ENCODE results near the gene HSD17B12. TPM values are rescaled to one million over a fixed set of nuclear protein-coding genes. Genes with fewer than 3 reads are reported as not detected.

HSD17B12 gene
- polyA plus RNA-seq, 2 donors = 33.2 to 46.7 TPM

GRCh38 chr11:43830928-43831440, 150.4 kb downstream of the HSD17B12 start:
- peak overlapping the region; percentile 34 to 50 for H3K27ac ChIP-seq (ENCODE audit: low read depth in 2 of 2, low read length in 1 of 2)
- no peaks in the 10 kb centered on the region for H3K4me1 ChIP-seq (ENCODE audit: control insufficient read depth in 2 of 2, insufficient read depth in 2 of 2, low read length in 1 of 2)
- H3K36me3 ChIP-seq (ENCODE audit: control insufficient read depth in 2 of 2, insufficient read depth in 2 of 2, low read length in 1 of 2) = no peaks in the 10 kb centered on the region
- no peaks in the 10 kb centered on the region for H3K9me3 ChIP-seq (ENCODE audit: control insufficient read depth in 2 of 2, insufficient read depth in 1 of 2, low read depth in 1 of 2, low read length in 1 of 2)
- WGBS, 2 donors = 31 to 47% methylated on average over 5 of the region's 5 CpGs
- no peak overlapping the region for H3K4me3 ChIP-seq (ENCODE audit: low read depth in 1 of 2, low read length in 2 of 2)
- H3K27me3 ChIP-seq (ENCODE audit: control insufficient read depth in 1 of 2, insufficient read depth in 2 of 2, low read length in 2 of 2) = no peaks in the 10 kb centered on the region

GRCh38 chr11:43832536-43832935, 152.0 kb downstream of the HSD17B12 start:
- 85% methylated on average over 4 of the region's 4 CpGs for WGBS, 2 donors
- Histone ChIP-seq H3K36me3 (ENCODE audit: control insufficient read depth in 2 of 2, insufficient read depth in 2 of 2, low read length in 1 of 2) (no peaks in the 10 kb centered on the region), H3K4me3 (ENCODE audit: low read depth in 1 of 2, low read length in 2 of 2) (no peak overlapping the region), H3K4me1 (ENCODE audit: control insufficient read depth in 2 of 2, insufficient read depth in 2 of 2, low read length in 1 of 2) (no peaks in the 10 kb centered on the region), H3K27me3 (ENCODE audit: control insufficient read depth in 1 of 2, insufficient read depth in 2 of 2, low read length in 2 of 2) (no peaks in the 10 kb centered on the region), H3K27ac (ENCODE audit: low read depth in 2 of 2, low read length in 1 of 2) (no peak overlapping the region), H3K9me3 (ENCODE audit: control insufficient read depth in 2 of 2, insufficient read depth in 1 of 2, low read depth in 1 of 2, low read length in 1 of 2) (no peaks in the 10 kb centered on the region)

- H3K27ac ChIP-seq (ENCODE audit: low read depth in 2 of 2, low read length in 1 of 2) = no peak overlapping the region
- 28 to 52% methylated on average over 1 of the region's 1 CpG for WGBS, 2 donors
These were observed 153.1 kb downstream of the HSD17B12 start for GRCh38 chr11:43833657-43834073.

GRCh38 chr11:43834286-43834685, 153.7 kb downstream of the HSD17B12 start:
- no peaks in the 10 kb centered on the region for H3K27me3 ChIP-seq (ENCODE audit: control insufficient read depth in 1 of 2, insufficient read depth in 2 of 2, low read length in 2 of 2)
- H3K4me3 ChIP-seq (ENCODE audit: low read depth in 1 of 2, low read length in 2 of 2) = no peak overlapping the region
- WGBS, 2 donors = 74 to 81% methylated on average over 2 of the region's 2 CpGs
- H3K36me3 ChIP-seq (ENCODE audit: control insufficient read depth in 2 of 2, insufficient read depth in 2 of 2, low read length in 1 of 2) = no peaks in the 10 kb centered on the region
- H3K27ac ChIP-seq (ENCODE audit: low read depth in 2 of 2, low read length in 1 of 2) = no peak overlapping the region
- H3K4me1 ChIP-seq (ENCODE audit: control insufficient read depth in 2 of 2, insufficient read depth in 2 of 2, low read length in 1 of 2) = no peaks in the 10 kb centered on the region
- no peaks in the 10 kb centered on the region for H3K9me3 ChIP-seq (ENCODE audit: control insufficient read depth in 2 of 2, insufficient read depth in 1 of 2, low read depth in 1 of 2, low read length in 1 of 2)

More at GRCh38 chr11:43833657-43834073, 153.1 kb downstream of the HSD17B12 start:
- H3K4me1 ChIP-seq (ENCODE audit: control insufficient read depth in 2 of 2, insufficient read depth in 2 of 2, low read length in 1 of 2) = no peaks in the 10 kb centered on the region
- no peaks in the 10 kb centered on the region for H3K36me3 ChIP-seq (ENCODE audit: control insufficient read depth in 2 of 2, insufficient read depth in 2 of 2, low read length in 1 of 2)
- no peaks in the 10 kb centered on the region for H3K9me3 ChIP-seq (ENCODE audit: control insufficient read depth in 2 of 2, insufficient read depth in 1 of 2, low read depth in 1 of 2, low read length in 1 of 2)
- H3K27me3 ChIP-seq (ENCODE audit: control insufficient read depth in 1 of 2, insufficient read depth in 2 of 2, low read length in 2 of 2) = no peaks in the 10 kb centered on the region
- H3K4me3 ChIP-seq (ENCODE audit: low read depth in 1 of 2, low read length in 2 of 2) = no peak overlapping the region

DNA sequence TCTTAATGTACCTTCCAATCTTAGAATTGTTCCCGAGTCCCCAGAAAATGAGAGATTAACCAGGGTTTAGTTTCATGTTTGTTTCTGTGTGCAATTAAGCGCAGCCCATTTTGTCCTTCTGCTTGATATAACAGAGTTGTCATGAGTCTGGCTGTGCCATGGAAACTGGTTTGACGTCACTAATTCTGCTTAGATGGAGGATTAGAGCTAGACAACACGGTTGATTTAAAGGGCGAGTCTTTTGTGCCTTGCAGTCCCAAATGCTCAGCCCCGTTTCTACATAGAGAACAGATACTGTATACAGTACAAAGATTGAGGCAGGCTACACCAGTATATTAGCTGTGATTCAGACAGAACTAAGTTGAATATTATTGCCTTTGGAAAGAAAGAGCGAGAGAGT, 154.6 kb downstream of the HSD17B12 start:
- 62 to 75% methylated on average over 7 of the region's 7 CpGs for WGBS, 2 donors
- Histone ChIP-seq H3K27me3 (ENCODE audit: control insufficient read depth in 1 of 2, insufficient read depth in 2 of 2, low read length in 2 of 2) (no peaks in the 10 kb centered on the region), H3K4me1 (ENCODE audit: control insufficient read depth in 2 of 2, insufficient read depth in 2 of 2, low read length in 1 of 2) (no peaks in the 10 kb centered on the region)

DNA sequence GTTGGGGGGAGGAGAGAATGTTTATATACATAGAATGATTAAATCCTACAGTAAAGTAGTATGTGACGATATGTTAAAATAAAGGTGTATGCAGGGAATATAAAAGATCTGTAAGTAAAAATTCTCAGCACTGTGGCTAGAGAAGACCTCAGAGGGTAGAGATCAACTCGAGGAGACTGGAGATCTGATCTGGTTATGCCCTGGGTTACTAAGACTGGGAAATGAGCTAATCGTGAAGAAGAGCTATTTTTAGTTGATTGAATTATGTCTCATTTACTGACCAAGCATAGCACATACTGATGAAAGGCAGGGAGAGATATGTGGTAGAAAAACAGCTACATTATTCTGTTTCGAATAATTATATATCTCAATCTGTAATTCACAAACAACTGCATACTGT, 157.3 kb downstream of the HSD17B12 start:
- no peak overlapping the region for H3K27ac ChIP-seq (ENCODE audit: low read depth in 2 of 2, low read length in 1 of 2)
- H3K9me3 ChIP-seq (ENCODE audit: control insufficient read depth in 2 of 2, insufficient read depth in 1 of 2, low read depth in 1 of 2, low read length in 1 of 2) = no peaks in the 10 kb centered on the region
- no peaks in the 10 kb centered on the region for H3K27me3 ChIP-seq (ENCODE audit: control insufficient read depth in 1 of 2, insufficient read depth in 2 of 2, low read length in 2 of 2)
- no peaks in the 10 kb centered on the region for H3K36me3 ChIP-seq (ENCODE audit: control insufficient read depth in 2 of 2, insufficient read depth in 2 of 2, low read length in 1 of 2)
- H3K4me3 ChIP-seq (ENCODE audit: low read depth in 1 of 2, low read length in 2 of 2) = no peak overlapping the region
- WGBS, 2 donors = 75 to 81% methylated on average over 4 of the region's 4 CpGs
- no peaks in the 10 kb centered on the region for H3K4me1 ChIP-seq (ENCODE audit: control insufficient read depth in 2 of 2, insufficient read depth in 2 of 2, low read length in 1 of 2)

More for the DNA sequence above, 154.6 kb downstream of the HSD17B12 start:
- no peaks in the 10 kb centered on the region for H3K36me3 ChIP-seq (ENCODE audit: control insufficient read depth in 2 of 2, insufficient read depth in 2 of 2, low read length in 1 of 2)
- H3K4me3 ChIP-seq (ENCODE audit: low read depth in 1 of 2, low read length in 2 of 2) = no peak overlapping the region
- H3K9me3 ChIP-seq (ENCODE audit: control insufficient read depth in 2 of 2, insufficient read depth in 1 of 2, low read depth in 1 of 2, low read length in 1 of 2) = no peaks in the 10 kb centered on the region
- H3K27ac ChIP-seq (ENCODE audit: low read depth in 2 of 2, low read length in 1 of 2) = no peak overlapping the region

GRCh38 chr11:43842021-43842420, 161.5 kb downstream of the HSD17B12 start:
- no peaks in the 10 kb centered on the region for H3K9me3 ChIP-seq (ENCODE audit: control insufficient read depth in 2 of 2, insufficient read depth in 1 of 2, low read depth in 1 of 2, low read length in 1 of 2)
- WGBS, 2 donors = 78 to 80% methylated on average over 1 of the region's 1 CpG
- no peaks in the 10 kb centered on the region for H3K27me3 ChIP-seq (ENCODE audit: control insufficient read depth in 1 of 2, insufficient read depth in 2 of 2, low read length in 2 of 2)
- no peaks in the 10 kb centered on the region for H3K36me3 ChIP-seq (ENCODE audit: control insufficient read depth in 2 of 2, insufficient read depth in 2 of 2, low read length in 1 of 2)
- no peak overlapping the region for H3K4me3 ChIP-seq (ENCODE audit: low read depth in 1 of 2, low read length in 2 of 2)
- no peak overlapping the region for H3K27ac ChIP-seq (ENCODE audit: low read depth in 2 of 2, low read length in 1 of 2)
- no peaks in the 10 kb centered on the region for H3K4me1 ChIP-seq (ENCODE audit: control insufficient read depth in 2 of 2, insufficient read depth in 2 of 2, low read length in 1 of 2)

DNA sequence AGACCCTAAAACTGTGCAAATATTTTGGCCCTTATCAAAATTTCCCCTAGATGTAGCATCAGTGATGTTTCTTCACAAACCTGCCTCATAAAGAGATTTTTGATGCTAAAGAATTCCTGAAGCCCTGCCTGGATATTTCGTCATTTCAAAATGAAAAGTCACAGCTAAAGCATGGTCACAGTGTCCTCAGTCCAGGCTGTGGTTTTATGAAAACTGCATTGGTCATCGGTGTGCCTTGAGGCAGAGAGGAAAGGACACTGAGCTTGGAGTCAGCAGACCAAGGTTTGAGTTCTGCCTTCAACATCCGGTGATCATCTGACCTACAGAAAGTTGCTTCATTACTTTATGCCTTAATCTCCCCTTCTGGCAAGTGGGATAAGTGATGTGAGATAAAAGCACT, 165.3 kb downstream of the HSD17B12 start:
- H3K4me1 ChIP-seq (ENCODE audit: control insufficient read depth in 2 of 2, insufficient read depth in 2 of 2, low read length in 1 of 2) = no peaks in the 10 kb centered on the region
- no peaks in the 10 kb centered on the region for H3K9me3 ChIP-seq (ENCODE audit: control insufficient read depth in 2 of 2, insufficient read depth in 1 of 2, low read depth in 1 of 2, low read length in 1 of 2)
- no peak overlapping the region for H3K4me3 ChIP-seq (ENCODE audit: low read depth in 1 of 2, low read length in 2 of 2)
- no peaks in the 10 kb centered on the region for H3K27me3 ChIP-seq (ENCODE audit: control insufficient read depth in 1 of 2, insufficient read depth in 2 of 2, low read length in 2 of 2)
- no peak overlapping the region for H3K27ac ChIP-seq (ENCODE audit: low read depth in 2 of 2, low read length in 1 of 2)
- no peaks in the 10 kb centered on the region for H3K36me3 ChIP-seq (ENCODE audit: control insufficient read depth in 2 of 2, insufficient read depth in 2 of 2, low read length in 1 of 2)
- WGBS, 2 donors = 94 to 99% methylated on average over 3 of the region's 3 CpGs

DNA sequence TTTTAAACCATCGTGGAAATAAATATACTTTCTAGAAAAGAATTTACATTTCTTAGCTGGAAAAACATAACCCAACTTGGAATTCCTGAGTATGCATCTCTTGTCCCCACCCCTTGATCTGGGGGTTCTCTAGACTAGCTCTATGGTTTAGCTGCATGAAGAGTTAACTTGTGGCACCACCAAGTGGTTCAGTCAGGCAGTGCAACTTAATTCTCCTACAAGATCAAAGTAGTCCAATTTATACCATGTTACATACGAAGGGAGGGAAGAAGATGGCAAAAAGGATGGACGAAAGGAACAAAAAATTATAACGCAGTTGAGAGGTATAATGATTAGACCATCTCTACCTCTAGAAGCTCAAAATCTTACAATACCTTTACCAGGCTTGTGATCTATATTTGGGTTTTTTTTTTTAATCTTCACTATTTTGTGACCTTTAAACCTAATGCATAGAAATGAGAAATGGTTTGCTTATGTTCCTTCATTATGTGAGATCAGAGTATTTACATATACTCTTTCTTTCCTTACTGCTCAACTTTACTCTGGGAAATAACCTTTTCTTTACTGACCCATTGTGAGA, 171.6 kb downstream of the HSD17B12 start:
- Histone ChIP-seq H3K36me3 (ENCODE audit: control insufficient read depth in 2 of 2, insufficient read depth in 2 of 2, low read length in 1 of 2) (no peaks in the 10 kb centered on the region), H3K27ac (ENCODE audit: low read depth in 2 of 2, low read length in 1 of 2) (no peak overlapping the region), H3K4me3 (ENCODE audit: low read depth in 1 of 2, low read length in 2 of 2) (no peak overlapping the region), H3K9me3 (ENCODE audit: control insufficient read depth in 2 of 2, insufficient read depth in 1 of 2, low read depth in 1 of 2, low read length in 1 of 2) (no peaks in the 10 kb centered on the region), H3K4me1 (ENCODE audit: control insufficient read depth in 2 of 2, insufficient read depth in 2 of 2, low read length in 1 of 2) (no peaks in the 10 kb centered on the region), H3K27me3 (ENCODE audit: control insufficient read depth in 1 of 2, insufficient read depth in 2 of 2, low read length in 2 of 2) (no peaks in the 10 kb centered on the region)
- 24 to 26% methylated on average over 4 of the region's 4 CpGs for WGBS, 2 donors

GRCh38 chr11:43853781-43854180, 173.2 kb downstream of the HSD17B12 start:
- Histone ChIP-seq H3K4me3 (ENCODE audit: low read depth in 1 of 2, low read length in 2 of 2) (no peak overlapping the region), H3K9me3 (ENCODE audit: control insufficient read depth in 2 of 2, insufficient read depth in 1 of 2, low read depth in 1 of 2, low read length in 1 of 2) (no peaks in the 10 kb centered on the region), H3K4me1 (ENCODE audit: control insufficient read depth in 2 of 2, insufficient read depth in 2 of 2, low read length in 1 of 2) (no peaks in the 10 kb centered on the region), H3K27ac (ENCODE audit: low read depth in 2 of 2, low read length in 1 of 2) (no peak overlapping the region), H3K36me3 (ENCODE audit: control insufficient read depth in 2 of 2, insufficient read depth in 2 of 2, low read length in 1 of 2) (no peaks in the 10 kb centered on the region), H3K27me3 (ENCODE audit: control insufficient read depth in 1 of 2, insufficient read depth in 2 of 2, low read length in 2 of 2) (no peaks in the 10 kb centered on the region)
